HepG2 (cell line): ENCODE results near the gene TM4SF5. TPM values are rescaled to one million over a fixed set of nuclear protein-coding genes. Genes with fewer than 3 reads are reported as not detected.
A peak's percentile ranks its signal among the peaks of the same experiment; 100 is the strongest.

ENCODE experiments used
- AKNA ChIP-seq: sonication (generic); formaldehyde crosslinking; IDR thresholded peaks from 2 replicates; pipeline ENCODE4 v1.4.0; 2020; ENCODE audit warnings: missing genetic modification reagents, borderline replicate concordance
- BCL3 ChIP-seq: sonication (generic); formaldehyde crosslinking; IDR thresholded peaks from 2 replicates; pipeline ENCODE4 v1.5.1; 2020; ENCODE audit warnings: mild to moderate bottlenecking, missing genetic modification reagents, moderate library complexity
- GFI1 ChIP-seq: sonication (generic); formaldehyde crosslinking; IDR thresholded peaks from 2 replicates; pipeline ENCODE4 v1.5.0; 2020; ENCODE audit warnings: missing genetic modification reagents, mild to moderate bottlenecking, borderline replicate concordance
- GRHL1 ChIP-seq: sonication (generic); formaldehyde crosslinking; conservative IDR thresholded peaks from 2 replicates; pipeline ENCODE4 v1.8.0; 2022; ENCODE audit warnings: missing genetic modification reagents
- NCOR1 ChIP-seq: fragments of 200-600 bp; sonication (generic); IDR thresholded peaks from 2 replicates; pipeline ENCODE4 v1.7.0; 2017; ENCODE audit warnings: antibody characterized with exemption, low read length, borderline replicate concordance
- RFX3 ChIP-seq: IDR thresholded peaks from 2 replicates; pipeline ENCODE4 v1.6.1; 2016; ENCODE audit warnings: missing biosample characterization, missing genetic modification reagents
- SMARCC2 ChIP-seq: fragments of 450-650 bp; IDR thresholded peaks from 2 replicates; pipeline ENCODE4 v1.6.1; 2017; ENCODE audit warnings: antibody characterized with exemption, mild to moderate bottlenecking
- YEATS4 ChIP-seq: sonication (generic); formaldehyde crosslinking; IDR thresholded peaks from 2 replicates; pipeline ENCODE4 v1.4.0; 2020; ENCODE audit warnings: missing genetic modification reagents, borderline replicate concordance
- ZBTB20 ChIP-seq: sonication (generic); formaldehyde crosslinking; IDR thresholded peaks from 2 replicates; pipeline ENCODE4 v1.8.1; 2023; ENCODE audit warnings: missing genetic modification reagents, low read depth, mild to moderate bottlenecking, borderline replicate concordance
- ZNF275 ChIP-seq: sonication (generic); formaldehyde crosslinking; IDR thresholded peaks from 2 replicates; pipeline ENCODE4 v1.8.0; 2022; ENCODE audit warnings: missing genetic modification reagents, mild to moderate bottlenecking, inconsistent platforms, borderline replicate concordance
- ZNF614 ChIP-seq: IDR thresholded peaks from 2 replicates; pipeline ENCODE4 v1.6.1; 2018; ENCODE audit warnings: missing biosample characterization, missing genetic modification reagents, inconsistent platforms, borderline replicate concordance
- ZNF850 ChIP-seq: sonication (generic); formaldehyde crosslinking; conservative IDR thresholded peaks from 2 replicates; pipeline ENCODE4 v1.9.0; 2021; ENCODE audit warnings: mild to moderate bottlenecking, missing genetic modification reagents
- polyA plus RNA-seq, 8 experiments: library from polyadenylated mRNA; depleted of rRNA in 3 of 8; stranded (reverse) in 7 of 8; unstranded in 1 of 8; fragments of >200 nt; fragmentation: Illumina TruSeq in 4 of 8; extraction: Trizol in 4 of 8; gene quantifications; 2 replicates each; pipeline versions ENCODE4 v1.2.1 to v1.2.3, GENCODE V29; 2011 to 2016; ENCODE audit warnings: low read depth in 4 of 8, missing spikeins in 1 of 8, mixed read lengths in 1 of 8; ENCODE audit not compliant: insufficient read depth in 1 of 8
- total RNA-seq, 5 experiments: library from RNA; depleted of rRNA; stranded (reverse); fragments of >200 nt; fragmentation: Illumina TruSeq; extraction: Trizol; gene quantifications; 2 replicates each; pipeline ENCODE4 v1.2.3, GENCODE V29; 2016; ENCODE audit warnings: low read depth in 1 of 5
- TF ChIP-seq, protein P1 (sequence below): sonication (generic); formaldehyde crosslinking; IDR thresholded peaks from 2 replicates; pipeline ENCODE4 v1.4.0; 2020; ENCODE audit warnings: missing genetic modification reagents
- TF ChIP-seq, protein P2 (sequence below): sonication (generic); formaldehyde crosslinking; IDR thresholded peaks from 2 replicates; pipeline ENCODE4 v1.4.0; 2020; ENCODE audit warnings: low read depth, mild to moderate bottlenecking, missing genetic modification reagents

The TM4SF5 gene
- total and polyA plus RNA-seq, 2 of the 13 experiments (the other 11 are each of a cell fraction or from before 2014, with no cell fraction given) = 30.1 to 126 TPM

DNA sequence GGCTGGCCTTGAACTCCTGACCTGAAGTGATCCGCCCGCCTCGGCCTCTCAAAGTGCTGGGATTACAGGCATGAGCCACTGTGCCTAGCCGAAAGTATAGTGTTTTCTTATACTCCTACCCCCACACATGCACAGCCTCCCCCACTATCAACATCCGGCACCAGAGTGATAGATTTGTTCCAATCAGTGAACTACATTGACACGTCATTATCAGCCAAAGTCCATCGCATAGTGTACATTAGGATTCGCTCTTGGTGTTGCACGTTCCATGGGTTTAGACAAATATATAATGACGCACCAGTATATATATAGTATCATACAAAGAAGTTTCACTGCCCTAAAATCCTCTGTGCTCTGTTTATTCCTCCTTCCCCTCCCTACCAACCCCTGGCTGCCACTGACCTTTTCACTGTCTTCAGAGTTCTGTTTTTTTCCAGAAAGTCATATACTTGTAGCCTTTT lies 11.9 kb upstream of the TM4SF5 start (continued):
- TF ChIP-seq, protein P1, sequence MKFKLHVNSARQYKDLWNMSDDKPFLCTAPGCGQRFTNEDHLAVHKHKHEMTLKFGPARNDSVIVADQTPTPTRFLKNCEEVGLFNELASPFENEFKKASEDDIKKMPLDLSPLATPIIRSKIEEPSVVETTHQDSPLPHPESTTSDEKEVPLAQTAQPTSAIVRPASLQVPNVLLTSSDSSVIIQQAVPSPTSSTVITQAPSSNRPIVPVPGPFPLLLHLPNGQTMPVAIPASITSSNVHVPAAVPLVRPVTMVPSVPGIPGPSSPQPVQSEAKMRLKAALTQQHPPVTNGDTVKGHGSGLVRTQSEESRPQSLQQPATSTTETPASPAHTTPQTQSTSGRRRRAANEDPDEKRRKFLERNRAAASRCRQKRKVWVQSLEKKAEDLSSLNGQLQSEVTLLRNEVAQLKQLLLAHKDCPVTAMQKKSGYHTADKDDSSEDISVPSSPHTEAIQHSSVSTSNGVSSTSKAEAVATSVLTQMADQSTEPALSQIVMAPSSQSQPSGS = peak; percentile 94
- TF ChIP-seq GRHL1 (CRISPR knock-in tag) (no peak), NCOR1 (peak; percentile 90), SMARCC2 (0 out of 2 replicates have a peak, but pooled peaks have one; percentile 22), GFI1 (CRISPR knock-in tag) (peak; percentile 96), YEATS4 (CRISPR knock-in tag) (peak; percentile 49; the same call in 1 of the 2 replicates), AKNA (CRISPR knock-in tag) (no peak), ZNF850 (CRISPR knock-in tag) (no peak), RFX3 (CRISPR knock-in tag) (no peak), ZNF614 (CRISPR knock-in tag) (peak; percentile 75; the same call in 1 of the 2 replicates), BCL3 (CRISPR knock-in tag) (no peak), ZBTB20 (CRISPR knock-in tag) (peak; percentile 100), ZNF275 (CRISPR knock-in tag) (peak; percentile 69; the same call in 1 of the 2 replicates)
- TF ChIP-seq, protein P2, sequence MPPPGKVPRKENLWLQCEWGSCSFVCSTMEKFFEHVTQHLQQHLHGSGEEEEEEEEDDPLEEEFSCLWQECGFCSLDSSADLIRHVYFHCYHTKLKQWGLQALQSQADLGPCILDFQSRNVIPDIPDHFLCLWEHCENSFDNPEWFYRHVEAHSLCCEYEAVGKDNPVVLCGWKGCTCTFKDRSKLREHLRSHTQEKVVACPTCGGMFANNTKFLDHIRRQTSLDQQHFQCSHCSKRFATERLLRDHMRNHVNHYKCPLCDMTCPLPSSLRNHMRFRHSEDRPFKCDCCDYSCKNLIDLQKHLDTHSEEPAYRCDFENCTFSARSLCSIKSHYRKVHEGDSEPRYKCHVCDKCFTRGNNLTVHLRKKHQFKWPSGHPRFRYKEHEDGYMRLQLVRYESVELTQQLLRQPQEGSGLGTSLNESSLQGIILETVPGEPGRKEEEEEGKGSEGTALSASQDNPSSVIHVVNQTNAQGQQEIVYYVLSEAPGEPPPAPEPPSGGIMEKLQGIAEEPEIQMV (CRISPR knock-in tag) = no peak
